GM18951 (cell line): ENCODE data around the gene MRGPRX1.
"Not testable (repeated sequence)": the region's sequence is repeated elsewhere in the genome, so short reads cannot be mapped to it uniquely, and the experiment has no call there.

Experiments
- POLR2A ChIP-seq: IDR thresholded peaks from 4 replicates; pipeline ENCODE4 v1.6.1; 2011; ENCODE audit warnings: mild to moderate bottlenecking; ENCODE audit not compliant: insufficient read length, insufficient read depth; ENCODE audit errors: extremely low read depth
- in situ Hi-C: fragments of 300-500 bp; cut with MboI; formaldehyde crosslinking; loops from one replicate; pipeline ENCODE4 v1.12.0; 2022; ENCODE audit warnings: low sequenced_read_pairs, mixed read lengths, inconsistent platforms; ENCODE audit not compliant: unreplicated experiment

The MRGPRX1 gene

GRCh38 chr11:18912883-18913282, 26.3 kb downstream of the MRGPRX1 start:
- TF ChIP-seq POLR2A: no peak
- in situ Hi-C loops: no loop called here

- no peak for TF ChIP-seq POLR2A
- in situ Hi-C loops: no loop called here
Measured at GRCh38 chr11:18907391-18907790, 31.8 kb downstream of the MRGPRX1 start.

- in situ Hi-C loops: not testable (repeated sequence)
Measured at GRCh38 chr11:18900637-18901036, 38.6 kb downstream of the MRGPRX1 start.

- in situ Hi-C loops: not testable (repeated sequence)
Measured at GRCh38 chr11:18900151-18900611, 39.0 kb downstream of the MRGPRX1 start.

GRCh38 chr11:18891712-18892111, 47.5 kb downstream of the MRGPRX1 start:
- in situ Hi-C loops: not testable (repeated sequence)

GRCh38 chr11:18890615-18891014, 48.6 kb downstream of the MRGPRX1 start:
- no peak for TF ChIP-seq POLR2A
- in situ Hi-C loops: no loop called here
